NCI-H1694 (cell line): ENCODE data around the gene SLC25A24.
"Not testable (repeated sequence)": the region's sequence is repeated elsewhere in the genome, so short reads cannot be mapped to it uniquely, and the experiment has no call there.

Source experiments
- DNase-seq: peaks from one replicate; lab custom pipeline; 2025; lab: John Stamatoyannopoulos, UW

Gene SLC25A24

GRCh38 chr1:108194051-108194450, 6.1 kb downstream of the SLC25A24 start:
- DNase-seq: no peak

GRCh38 chr1:108193333-108193732, 6.8 kb downstream of the SLC25A24 start:
- no peak for DNase-seq

GRCh38 chr1:108192581-108192980, 7.6 kb downstream of the SLC25A24 start:
- no peak for DNase-seq

GRCh38 chr1:108190686-108191416, 9.3 kb downstream of the SLC25A24 start:
- no peak for DNase-seq

DNA sequence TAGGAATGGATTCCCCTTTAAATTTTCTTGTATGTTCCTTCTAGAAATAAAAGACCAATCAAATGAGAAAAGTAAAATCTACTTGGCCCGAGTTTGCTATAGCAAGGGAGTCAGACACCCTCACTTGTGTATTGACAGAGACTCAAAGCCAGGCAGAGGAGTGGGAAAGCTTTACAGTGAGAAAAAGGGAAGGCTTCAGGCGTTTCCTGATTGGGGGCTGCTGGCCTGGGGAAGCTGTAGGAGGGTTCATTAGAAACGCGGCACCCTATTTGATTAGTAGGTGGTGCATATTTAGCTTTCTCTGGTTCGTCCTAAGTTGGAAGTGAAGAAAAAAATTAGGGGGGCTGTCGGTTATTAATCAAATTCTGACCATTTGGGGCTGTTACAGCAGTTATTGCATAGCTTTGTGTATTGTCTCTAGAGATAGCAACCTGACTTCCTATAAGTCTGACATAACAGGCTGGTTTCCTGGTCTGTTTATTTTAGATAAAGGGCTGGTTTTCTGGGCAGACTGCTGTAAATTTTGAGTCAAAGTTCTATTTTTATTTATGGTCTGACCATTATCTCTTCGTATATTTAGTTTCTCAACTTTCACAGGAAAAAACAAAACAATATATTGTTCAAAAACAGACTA, 10.0 kb downstream of the SLC25A24 start:
- no peak for DNase-seq

GRCh38 chr1:108188801-108189200, 11.3 kb downstream of the SLC25A24 start:
- no peak for DNase-seq

DNA sequence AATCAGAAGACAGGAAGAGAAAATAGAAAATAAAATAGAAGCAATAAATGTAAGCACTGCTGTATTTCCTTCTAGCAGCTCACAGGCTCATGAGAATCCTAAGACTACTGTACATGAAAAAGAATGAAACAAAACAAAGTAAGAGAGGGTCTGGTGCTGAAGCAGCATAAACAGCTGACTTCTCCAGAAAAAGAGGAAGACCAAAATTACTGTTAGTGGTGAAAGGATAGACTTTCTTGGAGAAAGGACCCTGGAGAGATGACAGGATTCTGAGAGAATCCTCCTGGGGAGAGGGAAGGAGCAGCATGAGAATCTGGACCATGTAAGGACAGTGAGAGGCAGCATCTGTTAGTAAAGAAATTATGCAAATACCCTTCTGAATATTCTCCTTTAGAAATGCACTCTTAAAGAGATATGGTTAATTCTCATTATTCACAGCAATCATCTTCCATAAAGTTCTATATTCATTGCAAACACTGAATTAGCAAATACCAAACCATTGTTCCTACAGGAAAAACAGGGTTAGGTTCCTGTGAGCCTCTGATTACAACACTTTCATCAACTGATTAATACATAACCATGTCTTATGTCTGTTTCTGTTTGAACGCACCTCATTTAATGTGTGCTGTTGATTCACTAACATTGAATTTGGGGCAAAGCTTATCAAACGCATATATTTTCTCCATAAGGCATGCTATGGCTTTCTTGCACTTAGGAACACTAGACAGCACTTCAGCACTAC, 17.0 kb downstream of the SLC25A24 start:
- DNase-seq: no peak

DNA sequence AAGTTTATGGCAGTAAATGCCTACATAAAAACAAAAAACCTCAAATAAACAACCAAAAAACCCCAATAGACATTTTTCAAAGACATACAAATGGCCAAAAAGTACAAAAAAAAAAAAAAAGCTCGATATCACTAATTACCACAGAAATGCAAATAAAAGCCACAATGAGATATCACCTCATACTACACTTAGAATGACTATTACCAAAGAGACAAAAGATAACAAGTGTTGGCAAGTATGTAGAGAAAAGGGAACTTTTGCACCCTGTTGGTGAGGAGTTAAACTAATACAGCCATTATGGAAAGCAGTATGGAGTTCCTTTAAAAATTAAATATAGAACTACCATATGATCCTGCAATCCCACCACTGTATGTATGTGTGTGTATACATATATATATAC, 21.1 kb downstream of the SLC25A24 start:
- no peak for DNase-seq

- DNase-seq: not testable (repeated sequence)
Measured at GRCh38 chr1:108162409-108162808, 37.7 kb downstream of the SLC25A24 start.

- DNase-seq: not testable (repeated sequence)
Measured at GRCh38 chr1:108159951-108160350, 40.2 kb downstream of the SLC25A24 start.

DNA sequence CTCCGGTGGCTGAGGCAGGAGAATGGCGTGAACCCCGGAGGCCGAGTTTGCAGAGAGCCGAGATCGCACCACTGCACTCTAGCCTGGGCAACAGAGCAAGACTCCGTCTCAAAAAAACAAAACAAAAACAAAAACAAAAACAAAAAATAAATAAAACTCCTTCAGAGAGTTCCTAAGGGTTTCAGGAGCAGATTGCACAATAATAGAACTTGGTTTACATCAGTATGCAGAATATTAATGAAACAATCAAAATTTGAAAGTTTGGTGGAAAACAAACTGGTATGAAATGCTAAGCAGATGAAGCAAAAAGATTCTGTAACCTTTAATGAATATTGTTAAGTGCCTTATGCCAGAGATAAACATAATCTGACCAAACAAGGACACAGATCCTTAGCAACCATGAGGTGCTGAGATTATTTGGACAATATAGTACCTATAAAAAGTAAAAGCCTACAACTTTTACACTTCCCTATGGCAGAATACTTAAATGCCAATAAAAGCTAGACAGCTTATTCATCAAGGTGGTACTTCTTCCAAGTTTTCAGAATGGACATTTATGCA, 41.2 kb downstream of the SLC25A24 start:
- DNase-seq: no peak

GRCh38 chr1:108154314-108154713, 45.8 kb downstream of the SLC25A24 start:
- no peak for DNase-seq

DNA sequence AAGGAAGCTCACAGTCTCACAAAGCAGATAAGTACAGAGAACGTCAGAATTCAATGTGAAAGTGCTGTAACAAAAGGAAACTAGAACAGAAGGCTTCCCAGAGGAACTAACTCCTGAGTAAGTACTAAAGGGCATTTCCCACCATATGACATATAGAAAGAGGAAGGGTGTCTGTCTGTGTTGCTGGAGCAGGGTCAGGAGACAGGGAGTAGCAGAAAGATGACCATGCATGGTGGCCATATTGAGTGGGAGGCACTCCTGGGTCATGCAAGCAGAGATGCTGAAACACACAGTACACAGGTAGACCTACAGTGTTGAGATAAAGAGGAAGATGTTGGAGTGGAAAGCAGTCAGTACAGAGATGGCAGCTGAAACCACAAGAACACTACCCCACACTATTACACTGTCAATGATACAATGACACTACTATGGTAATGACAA, 47.3 kb downstream of the SLC25A24 start:
- no peak for DNase-seq

GRCh38 chr1:108151548-108151947, 48.6 kb downstream of the SLC25A24 start:
- no peak for DNase-seq

DNA sequence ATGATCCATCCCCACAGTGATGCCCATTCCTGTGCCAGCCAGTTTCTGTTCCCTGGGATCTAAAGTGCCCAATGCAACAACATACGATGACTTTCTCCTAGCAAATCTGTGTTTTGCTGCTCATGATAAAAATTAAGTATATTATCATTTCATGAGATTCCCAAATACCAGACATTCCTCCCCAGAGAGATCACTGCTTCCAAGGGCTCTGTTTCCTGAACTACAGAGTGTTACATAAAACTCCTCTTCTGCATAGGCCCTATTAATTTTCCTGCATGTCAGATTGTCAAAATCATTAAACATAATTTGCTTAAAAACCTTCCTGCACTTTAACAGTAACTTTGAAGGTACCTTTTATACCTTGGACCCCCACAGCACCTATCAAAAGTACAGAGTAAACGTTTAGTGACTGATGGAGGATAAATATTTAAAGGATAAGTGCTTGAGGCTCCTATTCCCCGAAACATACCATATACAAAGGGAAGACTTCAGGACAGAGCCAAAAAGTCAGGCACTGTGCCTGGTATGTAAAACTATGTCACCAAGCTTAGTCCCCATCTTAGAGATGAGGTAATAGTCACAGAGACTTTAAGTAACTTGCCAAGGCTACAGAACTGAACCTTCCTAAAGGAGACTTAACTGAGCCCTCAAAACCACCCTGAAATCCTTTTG, 50.2 kb downstream of the SLC25A24 start:
- DNase-seq: no peak

GRCh38 chr1:108144569-108144968, 55.6 kb downstream of the SLC25A24 start:
- not testable (repeated sequence) for DNase-seq

DNA sequence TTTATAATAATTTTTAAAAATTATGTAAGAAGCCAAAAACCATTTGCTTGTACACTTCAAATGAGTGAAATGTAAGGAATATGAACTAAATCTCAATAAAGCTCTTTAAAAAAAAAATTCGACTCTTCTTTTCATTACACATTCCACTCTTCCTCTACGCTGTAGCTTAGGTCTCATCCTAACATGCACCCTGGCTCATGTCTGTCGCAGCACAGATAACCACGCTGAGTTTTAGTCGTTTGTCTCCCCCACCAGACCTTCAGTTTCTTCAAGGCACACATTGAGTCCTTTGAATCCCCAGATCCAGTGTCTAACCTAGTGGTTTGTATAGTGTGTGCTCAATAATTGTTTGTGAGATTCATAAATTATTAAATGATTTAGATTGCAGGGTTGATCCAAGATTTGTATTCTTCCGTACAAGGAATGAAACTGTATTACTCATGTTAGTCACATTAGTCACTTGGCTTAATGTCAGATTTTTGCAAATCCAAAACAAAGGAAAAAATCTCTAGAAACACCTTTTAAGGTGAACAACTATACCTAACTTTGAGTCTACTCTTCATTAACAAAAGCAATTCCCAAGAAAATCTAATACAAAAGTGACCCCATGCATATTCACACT, 57.3 kb downstream of the SLC25A24 start:
- no peak for DNase-seq

GRCh38 chr1:108142258-108142657, 57.9 kb downstream of the SLC25A24 start:
- DNase-seq: no peak

GRCh38 chr1:108141621-108142020, 58.5 kb downstream of the SLC25A24 start:
- DNase-seq: no peak

- DNase-seq: no peak
Measured at GRCh38 chr1:108140936-108141335, 59.2 kb downstream of the SLC25A24 start.

- no peak for DNase-seq
Measured at GRCh38 chr1:108140177-108140576, 60.0 kb downstream of the SLC25A24 start.

DNA sequence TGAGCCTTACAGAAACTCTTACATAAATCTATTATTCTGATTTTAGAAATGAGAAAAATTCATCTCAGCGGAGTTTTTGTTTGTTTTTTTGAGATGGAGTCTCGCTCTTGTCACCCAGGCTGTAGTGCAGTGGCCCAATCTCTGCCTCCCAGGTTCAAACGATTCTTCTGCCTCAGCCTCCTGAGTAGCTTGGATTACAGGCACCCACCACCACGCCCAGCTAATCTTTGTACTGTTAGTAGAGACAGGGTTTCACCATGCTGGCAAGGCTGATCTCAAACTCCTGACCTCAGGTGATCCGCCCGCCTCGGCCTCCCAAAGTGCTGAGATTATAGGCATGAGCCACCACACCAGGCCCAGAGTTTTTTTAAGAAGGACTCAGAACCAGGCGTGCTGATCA, 60.6 kb downstream of the SLC25A24 start:
- not testable (repeated sequence) for DNase-seq
